Measurements from ENCODE around the gene ADIPOR1. TPM values are rescaled to one million over a fixed set of nuclear protein-coding genes. Genes with fewer than 3 reads are reported as not detected.

Gene ADIPOR1
- total and polyA plus RNA-seq, 2 experiments from 2014 or later: 83.2 to 110 TPM

- Histone ChIP-seq H3K27me3 (replicated peaks; ENCODE audit: insufficient read depth) (0 out of 2 replicates have a peak, but pooled peaks cover 1% of the 10 kb centered on the region), H3K9me3 (ENCODE audit: low read depth) (no peaks in the 10 kb centered on the region), H3K36me3 (ENCODE audit: low read depth) (no peaks in the 10 kb centered on the region), H3K79me2 (ENCODE audit: insufficient read depth) (peaks cover 3% of the 10 kb centered on the region), H3F3A (ENCODE audit: insufficient read depth) (peaks cover 9% of the 10 kb centered on the region; the same call in 1 of the 2 replicates), H2AFZ (peak overlapping the region; percentile 26), H3K27ac (no peak overlapping the region), H3K9ac (no peak overlapping the region), H3K4me2 (ENCODE audit: unreplicated experiment) (no peak overlapping the region), H3K4me1 (ENCODE audit: insufficient read depth) (no peaks in the 10 kb centered on the region), H3K9me2 (ENCODE audit: insufficient read depth) (no peaks in the 10 kb centered on the region), H3K4me3 (no peak overlapping the region), H4K20me1 (ENCODE audit: insufficient read depth) (no peaks in the 10 kb centered on the region)
- in situ Hi-C loops (cut with MboI): no loop called here
- DNase-seq: no peak
- 81 to 90% methylated on average over 1 of the region's 1 CpG for WGBS, 2 experiments (ENCODE audit: low coverage in 1 of 2, low lambda C conversion rate in 2 of 2, missing lambda C conversion rate in 2 of 2)
- no peak for TF ChIP-seq EZH2 (IDR thresholded peaks at IDR 0.05; ENCODE audit: insufficient read depth, poor library complexity, severe bottlenecking)
- no peak for TF ChIP-seq EZH2phosphoT487 (IDR thresholded peaks at IDR 0.05; ENCODE audit: insufficient read depth, low read depth)
Observed at GRCh38 chr1:203002951-203003350, 44.8 kb upstream of the ADIPOR1 start.

- Histone ChIP-seq H3K36me3 (ENCODE audit: low read depth) (no peaks in the 10 kb centered on the region), H2AFZ (peak overlapping the region; percentile 26; the same call in 1 of the 2 replicates), H3K4me3 (no peak overlapping the region), H3K27ac (no peak overlapping the region), H3K4me2 (ENCODE audit: unreplicated experiment) (no peak overlapping the region), H4K20me1 (ENCODE audit: insufficient read depth) (no peaks in the 10 kb centered on the region), H3K9me3 (ENCODE audit: low read depth) (no peaks in the 10 kb centered on the region), H3K9ac (no peak overlapping the region), H3K79me2 (ENCODE audit: insufficient read depth) (no peaks in the 10 kb centered on the region), H3K27me3 (replicated peaks; ENCODE audit: insufficient read depth) (peaks cover 9% of the 10 kb centered on the region), H3K9me2 (ENCODE audit: insufficient read depth) (no peaks in the 10 kb centered on the region), H3K4me1 (ENCODE audit: insufficient read depth) (no peaks in the 10 kb centered on the region), H3F3A (ENCODE audit: insufficient read depth) (peaks cover 4% of the 10 kb centered on the region; the same call in 1 of the 2 replicates)
- no peak for DNase-seq
- in situ Hi-C loops (cut with MboI): no loop called here
- WGBS, 2 experiments (ENCODE audit: low coverage in 1 of 2, low lambda C conversion rate in 2 of 2, missing lambda C conversion rate in 2 of 2): 90 to 93% methylated on average over 9 of the region's 9 CpGs
- TF ChIP-seq EZH2phosphoT487 (IDR thresholded peaks at IDR 0.05; ENCODE audit: insufficient read depth, low read depth): no peak
- no peak for TF ChIP-seq EZH2 (IDR thresholded peaks at IDR 0.05; ENCODE audit: insufficient read depth, poor library complexity, severe bottlenecking)
Observed at GRCh38 chr1:203001986-203002385, 43.9 kb upstream of the ADIPOR1 start.

- H3K9me2 ChIP-seq (ENCODE audit: insufficient read depth): no peaks in the 10 kb centered on the region
- H3K36me3 ChIP-seq (ENCODE audit: low read depth): no peaks in the 10 kb centered on the region
- in situ Hi-C loops (cut with MboI): no loop called here
- no peaks in the 10 kb centered on the region for H3K9me3 ChIP-seq (ENCODE audit: low read depth)
- no peak overlapping the region; the same call in 1 of the 2 replicates for H2AFZ ChIP-seq
- no peak overlapping the region for H3K27ac ChIP-seq
- 82 to 87% methylated on average over 3 of the region's 3 CpGs for WGBS, 2 experiments (ENCODE audit: low coverage in 1 of 2, low lambda C conversion rate in 2 of 2, missing lambda C conversion rate in 2 of 2)
- H3K9ac ChIP-seq: no peak overlapping the region
- no peak overlapping the region for H3K4me2 ChIP-seq (ENCODE audit: unreplicated experiment)
- no peak for DNase-seq
- no peak overlapping the region for H3K4me3 ChIP-seq
- no peaks in the 10 kb centered on the region for H4K20me1 ChIP-seq (ENCODE audit: insufficient read depth)
- no peaks in the 10 kb centered on the region for H3K4me1 ChIP-seq (ENCODE audit: insufficient read depth)
- H3F3A ChIP-seq (ENCODE audit: insufficient read depth): no peaks in the 10 kb centered on the region
- no peaks in the 10 kb centered on the region for H3K79me2 ChIP-seq (ENCODE audit: insufficient read depth)
- H3K27me3 ChIP-seq (replicated peaks; ENCODE audit: insufficient read depth): peaks cover 26% of the 10 kb centered on the region
- TF ChIP-seq EZH2phosphoT487 (IDR thresholded peaks at IDR 0.05; ENCODE audit: insufficient read depth, low read depth) (no peak), EZH2 (IDR thresholded peaks at IDR 0.05; ENCODE audit: insufficient read depth, poor library complexity, severe bottlenecking) (no peak)
Observed at GRCh38 chr1:203000217-203000944, 42.3 kb upstream of the ADIPOR1 start.

GRCh38 chr1:202998836-202999750, 41.0 kb upstream of the ADIPOR1 start:
- H3K27me3 ChIP-seq (replicated peaks; ENCODE audit: insufficient read depth): peaks cover 34% of the 10 kb centered on the region
- no peaks in the 10 kb centered on the region for H3F3A ChIP-seq (ENCODE audit: insufficient read depth)
- DNase-seq: peak; percentile 68
- TF ChIP-seq EZH2phosphoT487 (IDR thresholded peaks at IDR 0.05; ENCODE audit: insufficient read depth, low read depth) (no peak), EZH2 (IDR thresholded peaks at IDR 0.05; ENCODE audit: insufficient read depth, poor library complexity, severe bottlenecking) (no peak)
- H3K27ac ChIP-seq: no peak overlapping the region
- H3K4me1 ChIP-seq (ENCODE audit: insufficient read depth): no peaks in the 10 kb centered on the region
- in situ Hi-C loops (cut with MboI): no loop called here
- peak overlapping the region; percentile 78 for H2AFZ ChIP-seq
- no peaks in the 10 kb centered on the region for H4K20me1 ChIP-seq (ENCODE audit: insufficient read depth)
- WGBS, 2 experiments (ENCODE audit: low coverage in 1 of 2, low lambda C conversion rate in 2 of 2, missing lambda C conversion rate in 2 of 2): 31 to 35% methylated on average over 14 of the region's 14 CpGs
- H3K4me3 ChIP-seq: 0 out of 2 replicates have a peak overlapping the region, but pooled peaks have one; percentile 50
- no peaks in the 10 kb centered on the region for H3K9me2 ChIP-seq (ENCODE audit: insufficient read depth)
- no peaks in the 10 kb centered on the region for H3K36me3 ChIP-seq (ENCODE audit: low read depth)
- H3K9me3 ChIP-seq (ENCODE audit: low read depth): no peaks in the 10 kb centered on the region
- peak overlapping the region; percentile 79 for H3K4me2 ChIP-seq (ENCODE audit: unreplicated experiment)
- peak overlapping the region; percentile 31; the same call in 1 of the 2 replicates for H3K9ac ChIP-seq
- H3K79me2 ChIP-seq (ENCODE audit: insufficient read depth): no peaks in the 10 kb centered on the region

Measured in GM23248 (cell line).